ENCODE measurements around the gene SLC13A5. TPM values are rescaled to one million over a fixed set of nuclear protein-coding genes. Genes with fewer than 3 reads are reported as not detected.

Gene SLC13A5
- total RNA-seq, 1 donor from 2014 or later, result 1.1 TPM

DNA sequence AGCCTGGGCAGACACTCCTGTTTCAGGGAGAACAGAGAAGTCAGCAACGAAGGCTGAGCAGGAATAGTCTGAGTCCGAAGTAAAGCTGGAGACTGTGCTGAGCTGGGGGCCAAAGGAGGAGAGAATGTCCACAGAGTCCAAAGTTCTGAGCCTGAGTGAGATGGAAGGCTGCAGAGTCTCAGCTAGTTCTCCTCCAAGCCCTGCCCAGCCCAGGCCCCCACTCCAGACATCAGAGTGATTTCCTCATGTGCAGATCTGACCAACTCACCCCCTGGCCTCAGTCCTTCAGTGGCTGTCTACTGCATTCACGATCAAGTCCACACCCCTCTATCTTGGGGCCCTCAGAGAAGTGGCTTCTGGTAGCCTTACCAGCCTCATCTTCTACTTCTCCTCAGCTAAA, 21.6 kb downstream of the SLC13A5 start:
- peaks cover 1% of the 10 kb centered on the region for H3K36me3 Mint-ChIP-seq (ENCODE audit: low read depth)
- TF ChIP-seq, protein P1, sequence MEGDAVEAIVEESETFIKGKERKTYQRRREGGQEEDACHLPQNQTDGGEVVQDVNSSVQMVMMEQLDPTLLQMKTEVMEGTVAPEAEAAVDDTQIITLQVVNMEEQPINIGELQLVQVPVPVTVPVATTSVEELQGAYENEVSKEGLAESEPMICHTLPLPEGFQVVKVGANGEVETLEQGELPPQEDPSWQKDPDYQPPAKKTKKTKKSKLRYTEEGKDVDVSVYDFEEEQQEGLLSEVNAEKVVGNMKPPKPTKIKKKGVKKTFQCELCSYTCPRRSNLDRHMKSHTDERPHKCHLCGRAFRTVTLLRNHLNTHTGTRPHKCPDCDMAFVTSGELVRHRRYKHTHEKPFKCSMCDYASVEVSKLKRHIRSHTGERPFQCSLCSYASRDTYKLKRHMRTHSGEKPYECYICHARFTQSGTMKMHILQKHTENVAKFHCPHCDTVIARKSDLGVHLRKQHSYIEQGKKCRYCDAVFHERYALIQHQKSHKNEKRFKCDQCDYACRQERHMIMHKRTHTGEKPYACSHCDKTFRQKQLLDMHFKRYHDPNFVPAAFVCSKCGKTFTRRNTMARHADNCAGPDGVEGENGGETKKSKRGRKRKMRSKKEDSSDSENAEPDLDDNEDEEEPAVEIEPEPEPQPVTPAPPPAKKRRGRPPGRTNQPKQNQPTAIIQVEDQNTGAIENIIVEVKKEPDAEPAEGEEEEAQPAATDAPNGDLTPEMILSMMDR (IDR thresholded peaks at IDR 0.05), result no peak
- no peak overlapping the region for H3K27ac Mint-ChIP-seq (ENCODE audit: unreplicated experiment)
- H3K4me3 Mint-ChIP-seq (ENCODE audit: unreplicated experiment), result no peak overlapping the region
- DNase-seq (ENCODE audit: low spot score), result peak; percentile 33
- H3K9me3 Mint-ChIP-seq (ENCODE audit: low read depth), result no peaks in the 10 kb centered on the region
- H3K27me3 Mint-ChIP-seq (ENCODE audit: low read depth), result peaks cover 38% of the 10 kb centered on the region
- no peaks in the 10 kb centered on the region for H3K4me1 Mint-ChIP-seq (ENCODE audit: low read depth)

DNA sequence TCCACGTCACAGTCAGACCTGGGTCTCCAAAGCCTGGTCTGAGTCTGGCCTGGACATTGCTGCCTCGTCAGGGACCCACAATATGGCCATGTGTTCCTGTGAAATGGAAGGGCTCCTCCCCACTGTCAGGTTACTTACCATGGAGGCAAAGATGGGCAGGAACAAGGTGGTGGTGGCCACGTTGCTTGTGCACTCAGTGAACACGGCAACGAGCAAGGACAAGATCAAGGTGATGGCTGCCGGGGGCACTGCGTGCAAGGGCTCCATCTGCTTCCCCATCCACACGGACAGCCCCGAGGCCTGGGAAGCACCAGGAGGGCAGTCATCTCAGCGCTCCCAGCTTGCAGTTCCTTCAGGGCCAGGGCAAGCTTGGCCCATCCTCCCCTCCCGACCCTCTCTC, 22.5 kb downstream of the SLC13A5 start:
- TF ChIP-seq, protein P1 (IDR thresholded peaks at IDR 0.05), result no peak
- no peak overlapping the region for H3K27ac Mint-ChIP-seq (ENCODE audit: unreplicated experiment)
- no peaks in the 10 kb centered on the region for H3K4me1 Mint-ChIP-seq (ENCODE audit: low read depth)
- H3K27me3 Mint-ChIP-seq (ENCODE audit: low read depth), result peaks cover 38% of the 10 kb centered on the region
- no peak overlapping the region for H3K4me3 Mint-ChIP-seq (ENCODE audit: unreplicated experiment)
- H3K9me3 Mint-ChIP-seq (ENCODE audit: low read depth), result no peaks in the 10 kb centered on the region
- H3K36me3 Mint-ChIP-seq (ENCODE audit: low read depth), result peaks cover 1% of the 10 kb centered on the region
- peak; percentile 69 for DNase-seq (ENCODE audit: low spot score)

DNA sequence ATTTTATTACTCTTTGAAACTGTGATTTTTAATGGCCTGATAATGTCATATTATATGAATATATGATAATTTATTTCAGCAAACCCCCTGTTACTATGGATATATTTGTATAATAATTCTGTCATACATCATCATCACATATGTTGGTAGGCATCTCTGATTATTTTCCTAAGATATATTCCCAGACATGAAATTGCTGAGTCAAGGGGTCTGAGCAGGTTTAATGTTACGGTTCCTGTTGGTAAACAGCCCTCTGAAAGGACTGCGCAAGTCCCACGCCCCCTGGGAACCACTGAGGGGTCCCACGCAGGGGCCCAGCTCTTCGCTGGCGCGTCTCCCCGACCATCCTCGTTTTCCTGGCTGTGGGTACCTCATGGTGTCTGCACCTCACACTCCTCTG, 24.2 kb downstream of the SLC13A5 start:
- H3K36me3 Mint-ChIP-seq (ENCODE audit: low read depth), result peaks cover under 1% of the 10 kb centered on the region
- peaks cover 42% of the 10 kb centered on the region for H3K27me3 Mint-ChIP-seq (ENCODE audit: low read depth)
- H3K9me3 Mint-ChIP-seq (ENCODE audit: low read depth), result no peaks in the 10 kb centered on the region
- DNase-seq (ENCODE audit: low spot score), result no peak
- TF ChIP-seq, protein P1 (IDR thresholded peaks at IDR 0.05), result no peak
- no peak overlapping the region for H3K4me3 Mint-ChIP-seq (ENCODE audit: unreplicated experiment)
- H3K27ac Mint-ChIP-seq (ENCODE audit: unreplicated experiment), result no peak overlapping the region
- H3K4me1 Mint-ChIP-seq (ENCODE audit: low read depth), result no peaks in the 10 kb centered on the region

DNA sequence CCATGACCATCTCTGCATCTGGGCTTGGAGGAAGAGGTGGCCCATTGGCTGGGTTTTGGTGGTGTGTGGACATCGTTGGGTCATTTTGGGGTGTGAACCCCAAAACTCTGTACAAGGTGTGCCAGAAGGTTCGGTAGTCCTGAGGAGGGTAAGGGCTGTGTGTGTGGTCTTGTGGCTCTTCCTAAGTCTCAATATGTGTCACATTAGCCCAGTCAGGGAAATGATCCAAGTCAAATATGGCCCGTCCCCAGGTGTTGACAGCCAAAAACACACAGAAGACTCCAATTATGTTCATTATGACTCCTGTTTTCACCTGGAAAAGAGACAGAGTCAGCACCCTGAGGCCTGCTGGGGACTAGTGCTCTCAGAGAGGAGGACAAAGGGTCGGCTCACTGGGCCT, 27.1 kb downstream of the SLC13A5 start:
- H3K9me3 Mint-ChIP-seq (ENCODE audit: low read depth), result no peaks in the 10 kb centered on the region
- no peaks in the 10 kb centered on the region for H3K36me3 Mint-ChIP-seq (ENCODE audit: low read depth)
- no peak overlapping the region for H3K4me3 Mint-ChIP-seq (ENCODE audit: unreplicated experiment)
- DNase-seq (ENCODE audit: low spot score), result no peak
- H3K27ac Mint-ChIP-seq (ENCODE audit: unreplicated experiment), result no peak overlapping the region
- TF ChIP-seq, protein P1 (IDR thresholded peaks at IDR 0.05), result no peak
- H3K27me3 Mint-ChIP-seq (ENCODE audit: low read depth), result peaks cover 36% of the 10 kb centered on the region
- H3K4me1 Mint-ChIP-seq (ENCODE audit: low read depth), result no peaks in the 10 kb centered on the region

DNA sequence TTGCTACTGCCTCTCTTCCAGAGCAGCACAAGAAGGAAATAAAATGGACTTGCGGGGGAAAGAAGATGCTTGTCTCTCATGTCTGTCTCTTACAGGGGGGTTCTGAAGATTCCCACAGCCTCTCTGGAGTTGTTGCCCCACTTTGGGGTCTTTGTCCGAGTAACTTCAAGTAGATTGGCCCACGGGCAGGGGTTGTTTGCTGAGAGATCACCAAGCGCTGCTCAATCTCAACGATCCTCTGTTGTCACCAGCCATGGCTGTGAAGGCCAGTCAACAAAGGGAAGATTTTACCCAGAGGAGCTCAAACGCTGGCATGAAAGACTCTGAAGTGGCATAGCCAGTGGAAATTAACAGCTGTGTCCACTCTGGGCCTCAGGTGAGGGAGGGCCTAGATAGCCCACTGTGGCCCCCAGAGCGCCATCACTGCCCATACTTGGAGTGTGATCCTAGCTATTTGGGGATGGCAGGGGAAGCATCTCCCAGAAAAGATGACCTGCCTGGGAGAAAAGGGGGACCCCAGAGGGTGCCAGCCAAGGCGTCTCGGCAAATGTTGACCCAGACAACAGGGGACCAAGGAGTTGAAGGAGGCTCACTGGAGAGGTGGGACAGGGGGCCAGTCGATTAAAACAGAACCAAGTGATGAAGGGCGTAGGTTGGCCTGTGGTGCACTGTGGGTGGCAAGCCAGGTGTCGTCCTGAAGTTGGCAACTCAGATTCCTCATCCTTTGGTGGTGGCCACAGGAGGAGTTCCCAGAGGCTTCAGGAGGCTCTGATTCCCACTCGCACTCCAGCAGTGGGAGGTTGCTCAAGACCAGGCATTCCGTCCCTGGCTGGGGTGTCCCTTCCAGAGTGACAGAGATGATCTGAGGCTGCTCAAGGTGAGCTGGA, 28.0 kb downstream of the SLC13A5 start:
- no peak overlapping the region for H3K27ac Mint-ChIP-seq (ENCODE audit: unreplicated experiment)
- peaks cover 37% of the 10 kb centered on the region for H3K27me3 Mint-ChIP-seq (ENCODE audit: low read depth)
- no peaks in the 10 kb centered on the region for H3K9me3 Mint-ChIP-seq (ENCODE audit: low read depth)
- H3K4me1 Mint-ChIP-seq (ENCODE audit: low read depth), result no peaks in the 10 kb centered on the region
- TF ChIP-seq, protein P1 (IDR thresholded peaks at IDR 0.05), result no peak
- DNase-seq (ENCODE audit: low spot score), result peak; percentile 35
- H3K36me3 Mint-ChIP-seq (ENCODE audit: low read depth), result no peaks in the 10 kb centered on the region
- H3K4me3 Mint-ChIP-seq (ENCODE audit: unreplicated experiment), result no peak overlapping the region

Measured in chondrocyte (in vitro differentiated cells).